NCI-H2107 (cell line): ENCODE data around the gene XKR7.
"Not testable (repeated sequence)": the region's sequence is repeated elsewhere in the genome, so short reads cannot be mapped to it uniquely, and the experiment has no call there.

Source experiments
- DNase-seq: peaks from one replicate; lab custom pipeline; 2025; lab: John Stamatoyannopoulos, UW

XKR7 gene

GRCh38 chr20:31967830-31968249, at the start of gene XKR7:
TSS of gene XKR7 (plus strand) at chr20:31968151. CDS start at chr20:31968176, 25 bp downstream.
- no peak for DNase-seq

GRCh38 chr20:31918466-31919105, 49.4 kb upstream of the XKR7 start:
- DNase-seq = no peak

- DNase-seq = no peak
Measured at GRCh38 chr20:31919410-31920155, 48.4 kb upstream of the XKR7 start.

GRCh38 chr20:31920275-31920855, 47.6 kb upstream of the XKR7 start:
- no peak for DNase-seq

- not testable (repeated sequence) for DNase-seq
Measured at GRCh38 chr20:31921480-31921879, 46.5 kb upstream of the XKR7 start.

- DNase-seq = no peak
Measured at GRCh38 chr20:31922181-31922580, 45.8 kb upstream of the XKR7 start.

- DNase-seq = no peak
Measured at GRCh38 chr20:31922588-31922987, 45.4 kb upstream of the XKR7 start.

GRCh38 chr20:31923388-31924331, 44.3 kb upstream of the XKR7 start:
- DNase-seq = no peak

- DNase-seq = no peak
Measured at GRCh38 chr20:31924561-31924960, 43.4 kb upstream of the XKR7 start.

GRCh38 chr20:31925631-31926030, 42.3 kb upstream of the XKR7 start:
- no peak for DNase-seq

GRCh38 chr20:31926493-31926892, 41.5 kb upstream of the XKR7 start:
- DNase-seq = no peak

GRCh38 chr20:31927627-31928159, 40.3 kb upstream of the XKR7 start:
- no peak for DNase-seq

- not testable (repeated sequence) for DNase-seq
Measured at GRCh38 chr20:31929631-31930030, 38.3 kb upstream of the XKR7 start.

- no peak for DNase-seq
Measured at GRCh38 chr20:31930779-31931178, 37.2 kb upstream of the XKR7 start.

- no peak for DNase-seq
Measured at GRCh38 chr20:31933698-31934097, 34.3 kb upstream of the XKR7 start.

GRCh38 chr20:31934491-31934890, 33.5 kb upstream of the XKR7 start:
- DNase-seq = no peak

GRCh38 chr20:31934968-31935764, 32.8 kb upstream of the XKR7 start:
- DNase-seq = no peak

GRCh38 chr20:31936420-31936819, 31.5 kb upstream of the XKR7 start:
- no peak for DNase-seq

GRCh38 chr20:31937820-31938219, 30.1 kb upstream of the XKR7 start:
- no peak for DNase-seq

GRCh38 chr20:31939661-31940060, 28.3 kb upstream of the XKR7 start:
- no peak for DNase-seq

- DNase-seq = no peak
Measured at GRCh38 chr20:31943052-31943471, 24.9 kb upstream of the XKR7 start.
